NT2/D1 (cell line): ENCODE results near the gene B9D2.

ENCODE experiments used
- DNase-seq: peaks from one replicate; pipeline ENCODE4 v3.0.0-alpha.2; 2011; ENCODE audit warnings: low read depth, low spot score
- H3K27me3 ChIP-seq: 2 replicates; pipeline ENCODE4 v1.6.0; 2011; ENCODE audit warnings: mild to moderate bottlenecking; ENCODE audit not compliant: insufficient read length, insufficient read depth
- H3K36me3 ChIP-seq: 2 replicates; pipeline ENCODE4 v1.6.1; 2011; ENCODE audit warnings: mild to moderate bottlenecking, low read length, mixed read lengths; ENCODE audit not compliant: insufficient read depth, insufficient read length
- H3K4me1 ChIP-seq: 2 replicates; pipeline ENCODE4 v1.5.1; 2011; ENCODE audit not compliant: insufficient read depth, insufficient read length
- H3K4me3 ChIP-seq: 2 replicates; pipeline ENCODE4 v1.5.1; 2011; ENCODE audit warnings: low read depth; ENCODE audit not compliant: insufficient read length
- H3K9ac ChIP-seq: 2 replicates; pipeline ENCODE4 v1.6.0; 2011; ENCODE audit warnings: low read depth; ENCODE audit not compliant: insufficient read length
- H3K9me3 ChIP-seq: 2 replicates; pipeline ENCODE4 v1.5.1; 2011; ENCODE audit warnings: mild to moderate bottlenecking, low read length; ENCODE audit not compliant: insufficient read depth
- SUZ12 ChIP-seq: IDR thresholded peaks from 2 replicates; pipeline ENCODE4 v1.6.1; 2011; ENCODE audit not compliant: insufficient read length, insufficient read depth; ENCODE audit errors: extremely low read depth
- YY1 ChIP-seq: IDR thresholded peaks from 2 replicates; pipeline ENCODE4 v1.6.1; 2011; ENCODE audit not compliant: insufficient read length, insufficient read depth
- ZNF274 ChIP-seq: IDR thresholded peaks from 2 replicates; pipeline ENCODE4 v1.6.1; 2011; ENCODE audit warnings: mild to moderate bottlenecking, low read depth, low read length

Gene B9D2

DNA sequence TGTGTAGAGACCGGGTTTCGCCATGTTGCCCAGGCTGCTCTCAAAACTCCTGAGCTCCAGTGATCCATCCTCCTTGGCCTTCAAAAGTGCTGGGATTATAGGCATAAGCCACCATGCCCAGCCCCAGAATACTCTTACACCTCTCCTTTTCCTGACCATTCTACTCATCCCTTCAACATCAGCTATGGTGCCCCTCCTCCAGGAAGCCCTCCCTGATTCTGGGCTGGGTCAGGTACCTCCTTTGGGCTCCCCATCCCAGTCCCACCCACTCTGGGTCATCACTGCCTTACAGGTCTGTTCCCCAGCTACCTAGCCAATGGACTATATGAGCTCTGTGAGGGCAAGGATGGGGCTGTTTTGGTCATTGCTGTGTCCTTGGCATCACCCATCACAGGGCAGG lies 19.8 kb downstream of the B9D2 start:
- no peaks in the 10 kb centered on the region for H3K9me3 ChIP-seq

DNA sequence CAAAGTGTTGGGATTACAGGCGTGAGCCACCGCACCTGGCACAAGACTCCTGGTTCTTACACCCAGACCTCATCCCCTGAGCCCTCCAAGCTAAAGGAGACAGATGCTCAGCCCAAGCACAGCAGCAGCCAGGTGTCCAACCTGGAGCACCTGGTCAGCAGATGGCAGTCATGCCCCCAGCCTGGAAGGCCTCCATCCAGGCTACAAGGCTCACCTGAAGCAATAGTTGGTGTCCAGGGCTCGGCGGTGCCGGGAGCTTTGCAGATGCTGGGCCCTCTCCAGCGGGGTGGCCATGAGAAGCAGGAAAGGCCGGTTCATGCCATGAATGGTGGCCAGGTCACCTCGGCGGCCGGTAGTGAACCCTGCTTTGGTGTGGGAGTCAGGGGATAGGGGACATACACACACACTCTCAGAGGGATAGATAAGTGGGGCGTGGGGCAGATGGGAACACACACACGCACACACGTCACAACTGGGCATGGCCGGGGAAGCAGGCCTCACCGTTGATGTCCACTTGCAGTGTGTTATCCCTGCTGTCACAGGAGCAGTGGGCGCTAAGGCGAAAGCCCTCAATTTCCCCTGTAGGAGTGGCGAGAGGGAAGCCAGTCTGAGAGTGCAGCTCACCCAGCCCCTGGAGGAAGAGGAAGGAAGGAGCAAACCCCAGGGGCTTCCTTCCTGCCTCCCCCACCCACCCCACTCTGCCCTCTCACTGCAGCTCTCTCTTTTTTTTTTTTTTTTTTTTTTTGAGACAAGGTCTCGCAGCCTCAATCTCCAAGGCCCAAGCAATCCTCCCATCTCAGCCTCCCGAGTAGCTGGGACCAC lies 22.1 kb downstream of the B9D2 start:
- no peaks in the 10 kb centered on the region for H3K4me1 ChIP-seq
- no peak for TF ChIP-seq SUZ12
- no peak for TF ChIP-seq ZNF274
- TF ChIP-seq YY1 = no peak
- H3K9ac ChIP-seq = no peak overlapping the region
- no peak overlapping the region for H3K4me3 ChIP-seq
- H3K9me3 ChIP-seq = no peaks in the 10 kb centered on the region
- DNase-seq = no peak
- peaks cover 34% of the 10 kb centered on the region for H3K36me3 ChIP-seq
- no peaks in the 10 kb centered on the region for H3K27me3 ChIP-seq

More for the DNA sequence above, 19.8 kb downstream of the B9D2 start:
- no peaks in the 10 kb centered on the region for H3K4me1 ChIP-seq
- TF ChIP-seq YY1 (no peak), ZNF274 (no peak), SUZ12 (no peak)
- no peak for DNase-seq
- H3K9ac ChIP-seq = no peak overlapping the region
- no peak overlapping the region for H3K4me3 ChIP-seq
- H3K36me3 ChIP-seq = peaks cover 39% of the 10 kb centered on the region
- no peaks in the 10 kb centered on the region for H3K27me3 ChIP-seq

DNA sequence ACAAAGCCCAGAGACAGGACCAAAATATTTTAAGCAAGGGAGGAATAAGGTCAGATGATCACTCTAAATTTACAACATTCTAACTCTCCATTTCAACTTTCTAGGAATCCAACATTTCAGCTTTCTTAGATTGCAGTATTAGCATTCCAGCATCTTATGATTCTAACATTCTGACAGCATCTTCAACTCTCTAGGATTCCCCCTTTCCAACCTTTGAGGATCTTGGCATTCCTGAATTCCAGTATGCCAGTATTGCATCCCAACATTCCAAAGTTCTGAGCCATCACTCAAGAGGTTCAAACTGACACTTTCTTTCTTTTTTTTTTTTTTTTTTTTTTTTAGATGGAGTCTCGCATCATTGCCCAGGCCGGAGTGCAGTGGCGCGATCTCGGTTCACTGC lies 24.0 kb downstream of the B9D2 start:
- Histone ChIP-seq H3K9me3 (no peaks in the 10 kb centered on the region), H3K4me3 (no peak overlapping the region), H3K27me3 (no peaks in the 10 kb centered on the region), H3K4me1 (no peaks in the 10 kb centered on the region), H3K9ac (no peak overlapping the region), H3K36me3 (peaks cover 37% of the 10 kb centered on the region)
- TF ChIP-seq YY1 (no peak), SUZ12 (no peak), ZNF274 (no peak)
- no peak for DNase-seq

DNA sequence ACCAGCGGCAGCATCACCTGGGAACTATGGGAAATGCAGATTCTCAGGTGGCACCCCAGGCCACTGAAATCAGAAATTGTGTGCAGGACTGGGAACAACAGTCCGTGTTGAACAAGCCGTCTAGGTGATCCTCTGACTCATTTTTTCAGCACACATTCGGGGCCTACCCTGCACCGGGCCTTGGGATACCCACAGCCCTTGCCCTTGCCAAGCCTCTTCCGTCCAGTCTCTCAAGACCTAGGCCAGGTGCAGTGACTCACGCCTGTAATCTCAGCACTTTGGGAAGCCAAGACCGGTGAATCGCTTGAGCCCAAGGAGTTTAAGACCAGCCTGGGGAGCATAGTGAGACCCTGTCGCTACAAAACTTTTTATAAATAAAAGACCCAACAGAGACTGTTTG lies 28.5 kb downstream of the B9D2 start:
- peaks cover 28% of the 10 kb centered on the region for H3K36me3 ChIP-seq
- H3K9me3 ChIP-seq = no peaks in the 10 kb centered on the region
- TF ChIP-seq YY1 (no peak), SUZ12 (no peak), ZNF274 (no peak)
- no peak overlapping the region for H3K9ac ChIP-seq
- no peaks in the 10 kb centered on the region for H3K4me1 ChIP-seq
- H3K4me3 ChIP-seq = no peak overlapping the region
- DNase-seq = no peak
- no peaks in the 10 kb centered on the region for H3K27me3 ChIP-seq

DNA sequence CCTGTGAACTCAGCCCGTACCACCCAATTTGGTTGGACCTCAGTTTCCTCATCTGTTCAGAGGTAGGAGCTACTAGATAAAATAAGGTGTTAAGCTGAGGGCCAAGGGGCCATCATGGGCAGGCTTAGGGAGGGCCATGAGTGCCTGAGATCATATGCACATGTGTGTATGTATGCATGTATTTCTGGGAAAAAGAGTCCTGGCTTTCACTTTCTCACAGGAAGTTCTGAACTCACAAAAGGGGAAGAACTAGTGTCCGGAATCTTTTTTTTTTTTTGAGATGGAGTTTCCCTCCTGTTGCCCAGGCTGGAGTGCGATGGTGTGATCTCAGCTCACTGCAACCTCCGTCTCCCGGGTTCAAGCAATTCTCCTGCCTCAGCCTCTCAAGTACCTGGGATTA lies 29.2 kb downstream of the B9D2 start:
- no peak for DNase-seq
- peaks cover 28% of the 10 kb centered on the region for H3K36me3 ChIP-seq
- H3K4me1 ChIP-seq = no peaks in the 10 kb centered on the region
- H3K9ac ChIP-seq = no peak overlapping the region
- TF ChIP-seq ZNF274 (no peak), YY1 (no peak), SUZ12 (no peak)
- H3K4me3 ChIP-seq = no peak overlapping the region
- no peaks in the 10 kb centered on the region for H3K9me3 ChIP-seq
- no peaks in the 10 kb centered on the region for H3K27me3 ChIP-seq

DNA sequence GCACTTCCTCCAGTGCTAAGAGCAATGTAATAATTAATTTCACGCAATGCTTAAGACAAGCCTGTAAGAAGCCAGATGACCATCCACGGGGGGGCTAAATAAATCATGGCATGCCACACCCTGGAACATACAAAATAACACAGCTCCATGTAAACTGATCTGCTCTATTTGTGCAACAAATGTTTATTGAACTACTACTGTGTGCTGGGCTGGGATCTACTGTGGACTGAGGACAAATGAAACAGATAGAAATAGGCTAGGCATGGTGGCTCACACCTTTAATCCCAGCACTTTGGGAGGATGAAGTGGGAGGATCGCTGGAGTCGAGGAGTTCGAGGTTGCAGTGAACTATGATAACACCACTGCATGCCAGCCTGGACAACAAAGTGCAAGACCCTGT lies 31.5 kb downstream of the B9D2 start:
- TF ChIP-seq YY1 (no peak), ZNF274 (no peak), SUZ12 (no peak)

DNA sequence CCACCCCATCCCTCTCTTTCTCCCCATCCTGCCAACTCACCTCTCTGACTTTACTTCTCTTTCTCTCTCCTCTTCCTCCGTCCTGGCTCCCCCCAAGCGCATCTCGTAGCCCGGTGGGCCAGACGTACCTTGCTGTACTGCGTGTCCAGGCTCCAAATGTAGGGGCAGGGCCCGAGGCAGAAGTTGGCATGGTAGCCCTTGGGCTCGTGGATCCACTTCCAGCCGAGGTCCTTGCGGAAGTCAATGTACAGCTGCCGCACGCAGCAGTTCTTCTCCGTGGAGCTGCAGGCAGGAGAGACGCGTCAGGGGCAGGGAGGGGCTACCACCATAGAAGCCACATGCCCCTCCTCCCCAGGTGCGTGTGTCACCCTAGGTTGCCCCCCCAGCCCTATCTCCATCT lies 31.9 kb downstream of the B9D2 start:
- no peak for DNase-seq
- Histone ChIP-seq H3K4me3 (no peak overlapping the region), H3K27me3 (no peaks in the 10 kb centered on the region), H3K4me1 (peaks cover 6% of the 10 kb centered on the region), H3K36me3 (peaks cover 38% of the 10 kb centered on the region), H3K9me3 (no peaks in the 10 kb centered on the region), H3K9ac (no peak overlapping the region)
- no peak for TF ChIP-seq SUZ12
- TF ChIP-seq YY1 = no peak
- no peak for TF ChIP-seq ZNF274

More for the DNA sequence above, 31.5 kb downstream of the B9D2 start:
- Histone ChIP-seq H3K4me1 (peaks cover 3% of the 10 kb centered on the region), H3K27me3 (no peaks in the 10 kb centered on the region), H3K9ac (no peak overlapping the region), H3K4me3 (no peak overlapping the region), H3K36me3 (peaks cover 38% of the 10 kb centered on the region), H3K9me3 (no peaks in the 10 kb centered on the region)
- no peak for DNase-seq
